GM18868 (cell line): Measurements from ENCODE around the gene SHANK1.

ENCODE experiments used
- ATAC-seq: cut with Tn5 transposase; IDR thresholded peaks from one replicate; pipeline ENCODE4 v1.9.1; 2021; ENCODE audit warnings: mild to moderate bottlenecking, moderate library complexity; ENCODE audit not compliant: unreplicated experiment

SHANK1 gene

DNA sequence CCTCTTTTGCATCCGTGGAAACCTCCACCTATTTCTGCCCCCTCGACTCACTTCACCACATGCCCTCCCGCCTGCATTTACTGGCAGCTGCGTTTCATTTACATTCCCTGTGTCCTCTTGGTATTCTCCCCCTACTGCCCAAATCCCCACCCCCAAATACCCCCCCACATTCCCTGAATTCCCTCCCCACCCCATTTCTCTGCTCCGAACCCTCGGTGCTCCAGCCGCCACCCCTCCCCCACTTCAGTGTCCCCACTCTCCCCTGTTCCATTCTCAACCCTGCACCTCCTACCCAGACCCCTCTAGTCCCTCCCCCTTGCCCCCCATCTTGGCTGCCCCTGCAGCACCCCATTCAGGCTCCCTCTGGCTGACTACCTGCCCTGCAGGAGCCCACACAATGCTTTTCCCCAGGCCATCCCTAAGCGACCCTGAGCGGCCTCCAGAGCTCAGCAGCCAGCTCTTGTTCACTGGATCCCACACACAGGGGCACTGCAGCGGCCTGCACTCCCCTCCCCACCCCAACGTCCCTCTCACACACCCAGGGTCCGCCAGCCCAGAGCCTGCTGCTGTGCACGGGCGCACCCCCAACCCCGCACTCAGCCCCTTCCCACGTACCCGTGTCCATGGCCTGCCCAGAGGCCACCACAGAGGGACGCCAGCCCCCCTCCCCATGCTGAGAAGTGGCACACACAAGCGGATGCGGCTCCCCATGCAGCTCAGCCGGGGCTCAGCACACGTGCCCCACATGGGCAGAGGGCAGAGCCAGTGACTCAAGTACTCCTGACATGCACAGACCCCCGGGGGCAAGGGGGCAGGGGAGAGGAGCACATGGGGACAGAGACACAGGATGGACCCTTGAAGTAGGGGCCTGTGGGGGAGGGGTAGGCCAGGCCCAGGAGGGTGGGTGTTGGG is 26.3 kb downstream of the SHANK1 start:
- no peak for ATAC-seq

DNA sequence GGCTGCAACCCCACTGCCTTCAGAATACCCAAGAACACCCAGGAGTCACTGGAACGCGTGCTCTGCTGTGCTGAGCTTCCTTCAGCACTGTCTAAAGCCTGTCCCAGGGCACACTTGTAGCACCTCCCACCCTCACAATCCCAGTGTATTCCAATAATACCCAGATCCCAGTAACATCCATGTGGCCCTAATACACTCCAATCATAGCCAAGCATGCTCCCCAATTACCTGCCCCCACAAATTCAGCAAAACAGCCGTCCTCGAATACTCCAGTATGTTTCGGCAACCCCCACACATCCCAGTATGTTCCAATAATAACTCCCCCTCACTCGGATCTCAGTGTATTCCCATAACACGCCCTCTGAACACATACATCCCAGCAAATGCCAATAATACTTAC is 29.2 kb downstream of the SHANK1 start:
- no peak for ATAC-seq

DNA sequence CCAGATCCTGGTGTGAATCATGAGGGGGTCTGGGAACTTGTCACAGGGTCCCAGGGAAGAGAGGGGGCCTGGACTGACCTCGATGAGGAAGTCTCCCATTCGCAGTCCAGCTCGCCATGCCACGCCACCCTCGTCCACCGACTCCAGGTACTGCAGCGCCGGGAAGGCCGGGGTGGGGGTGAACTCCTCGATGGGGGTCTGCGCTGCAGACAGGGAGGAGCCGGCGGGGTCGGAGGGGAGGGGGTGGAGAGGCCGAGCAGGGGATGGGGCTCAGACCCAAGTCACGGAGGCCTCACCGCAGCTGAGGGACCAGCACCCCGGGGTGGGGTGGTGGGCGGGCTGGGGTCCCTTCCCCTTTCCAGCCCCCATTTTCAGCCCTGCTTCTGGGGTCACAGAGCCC is 30.8 kb downstream of the SHANK1 start:
- no peak for ATAC-seq

DNA sequence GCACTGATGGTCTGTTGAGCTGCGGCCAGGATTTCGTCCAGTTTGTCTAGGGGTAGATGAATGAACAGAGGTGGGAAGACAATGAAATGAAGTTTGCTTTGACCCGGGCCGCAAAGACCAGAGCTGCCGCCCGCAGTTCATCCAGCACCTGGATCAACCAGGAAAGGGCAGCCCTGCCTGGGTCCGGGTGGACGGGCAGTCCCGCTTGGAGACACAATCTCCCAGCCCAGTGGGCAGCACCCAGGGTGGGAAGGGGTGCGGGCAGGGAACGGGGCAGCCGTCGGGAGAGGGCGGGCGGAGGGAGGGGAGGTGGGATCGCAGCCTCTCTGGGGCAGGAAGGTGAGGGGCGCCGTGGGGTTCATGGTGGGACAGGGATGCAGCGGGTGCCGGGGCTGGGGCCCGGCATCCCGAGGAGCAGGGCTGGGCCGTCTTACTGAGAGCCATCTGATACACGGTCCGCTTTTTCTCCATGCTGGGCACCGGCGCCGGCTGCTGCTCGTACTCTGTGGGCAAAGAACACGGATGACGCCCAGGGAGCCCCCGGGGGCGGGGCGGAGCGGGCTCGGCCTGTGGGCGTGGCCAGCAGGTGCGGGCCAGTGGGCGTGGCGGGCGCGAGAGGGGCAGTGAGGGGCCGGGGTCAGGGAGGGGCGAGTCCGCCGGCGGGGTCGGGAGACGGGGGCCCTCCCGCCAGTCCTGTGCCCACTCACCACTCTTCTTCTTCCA is 33.1 kb downstream of the SHANK1 start:
- no peak for ATAC-seq

DNA sequence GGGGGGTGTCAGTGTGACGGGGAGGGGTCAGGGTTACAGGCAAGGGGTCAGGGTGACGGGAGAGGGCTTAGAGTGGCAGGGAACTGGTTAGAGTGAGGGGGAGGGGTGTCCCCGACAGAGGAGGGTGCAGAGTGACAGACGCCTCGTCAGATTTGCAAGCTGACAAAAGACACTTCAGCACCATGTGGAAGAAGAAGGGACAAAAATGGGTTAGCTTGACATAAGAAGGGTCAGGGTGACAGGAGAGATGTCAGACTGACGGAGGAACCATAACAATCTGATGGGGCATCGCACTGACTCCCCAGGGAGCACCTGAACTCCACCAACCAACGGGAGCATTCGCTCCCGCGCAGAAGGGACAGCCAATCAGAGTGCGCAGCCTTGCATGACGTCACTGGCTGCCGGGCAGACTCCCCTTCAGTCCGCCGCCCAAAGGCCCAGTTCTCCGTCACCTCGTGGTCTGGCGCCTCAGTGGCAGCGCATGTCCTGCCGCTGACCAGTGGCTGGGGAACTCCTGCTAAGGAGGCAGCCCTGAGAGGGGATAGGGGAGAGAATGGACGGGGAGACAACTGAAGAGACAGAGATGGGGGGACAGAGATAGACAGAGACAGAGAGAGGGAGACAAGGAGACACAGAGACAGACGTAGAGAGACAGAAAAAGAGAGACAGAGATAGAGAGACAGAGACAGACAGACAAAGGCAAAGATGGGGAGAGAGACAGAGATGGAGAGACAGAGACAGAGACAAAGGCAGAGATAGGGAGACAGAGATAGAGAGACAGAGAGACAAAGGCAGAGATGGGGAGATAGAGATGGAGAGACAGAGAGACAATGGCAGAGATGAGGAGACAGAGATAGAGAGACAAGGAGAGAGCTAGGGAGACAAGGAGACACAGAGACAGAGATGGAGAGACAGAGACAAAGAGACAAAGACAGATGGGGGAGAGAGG is 40.2 kb downstream of the SHANK1 start:
- ATAC-seq, result no peak

DNA sequence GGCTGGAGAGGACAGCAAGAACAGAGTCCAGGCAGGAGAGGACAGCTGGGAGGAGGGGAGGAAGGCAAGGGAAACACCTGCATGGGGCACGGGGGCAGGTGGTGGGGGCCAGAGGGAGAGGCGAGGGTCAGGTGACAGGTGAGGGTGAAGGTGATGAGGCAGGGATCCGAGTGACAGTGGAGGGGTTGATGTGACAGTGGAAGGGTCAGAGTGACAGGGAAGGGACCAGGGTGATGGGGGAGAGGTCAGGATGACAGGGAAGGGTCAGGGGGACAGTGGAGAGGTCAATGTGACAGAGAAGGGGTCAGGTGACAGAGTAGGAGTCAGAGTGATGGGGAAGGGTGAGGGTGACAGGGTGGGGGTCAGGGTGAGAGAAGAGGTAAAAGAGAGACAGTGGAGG is 41.3 kb downstream of the SHANK1 start:
- no peak for ATAC-seq

DNA sequence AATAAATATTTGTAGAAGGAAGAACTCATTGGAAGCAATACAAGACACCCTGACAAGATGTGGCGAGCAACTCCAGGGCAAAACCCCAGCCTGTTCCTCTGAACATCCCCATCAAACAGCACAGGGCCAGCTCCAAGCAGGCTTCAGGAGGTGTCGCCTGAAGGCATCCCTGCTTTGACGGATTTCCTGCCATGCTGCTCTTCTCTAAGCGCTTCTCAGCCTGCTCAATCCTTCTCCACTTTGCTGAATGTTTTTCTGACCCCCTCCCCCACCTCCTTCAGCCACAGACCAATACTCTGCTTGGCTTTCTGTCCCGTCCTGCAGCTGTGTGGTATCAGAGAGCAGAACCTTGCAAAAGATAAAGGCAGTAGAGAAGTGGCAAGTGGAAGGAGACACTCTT is 42.0 kb downstream of the SHANK1 start:
- ATAC-seq, result no peak

DNA sequence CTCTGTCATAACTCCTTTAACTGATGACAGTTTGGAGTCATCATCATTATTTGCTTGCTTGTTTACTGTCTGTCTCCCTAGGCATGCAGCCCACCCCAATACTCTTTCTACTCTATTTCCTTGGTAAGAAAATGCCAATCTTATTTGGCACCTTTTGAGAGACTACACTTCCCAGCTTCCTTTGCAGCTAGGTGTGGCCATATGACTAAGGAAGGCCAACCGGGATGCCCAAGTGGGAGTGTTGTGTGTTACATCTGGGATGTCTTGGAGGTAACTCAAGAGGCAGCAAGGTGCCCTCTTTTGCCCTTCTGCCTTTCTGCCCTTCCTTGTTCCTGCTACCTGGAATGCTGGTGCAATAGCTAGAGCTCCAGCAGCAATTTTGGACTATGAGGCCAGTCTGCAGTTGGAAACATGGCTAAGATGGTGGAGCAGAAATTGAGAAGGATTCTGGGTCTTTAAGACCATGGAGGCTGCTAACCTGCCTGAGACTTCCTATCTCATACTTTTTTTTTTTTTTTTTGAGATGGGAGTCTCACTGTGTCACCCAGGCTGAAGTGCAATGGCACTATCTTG is 42.9 kb downstream of the SHANK1 start:
- ATAC-seq, result no peak

DNA sequence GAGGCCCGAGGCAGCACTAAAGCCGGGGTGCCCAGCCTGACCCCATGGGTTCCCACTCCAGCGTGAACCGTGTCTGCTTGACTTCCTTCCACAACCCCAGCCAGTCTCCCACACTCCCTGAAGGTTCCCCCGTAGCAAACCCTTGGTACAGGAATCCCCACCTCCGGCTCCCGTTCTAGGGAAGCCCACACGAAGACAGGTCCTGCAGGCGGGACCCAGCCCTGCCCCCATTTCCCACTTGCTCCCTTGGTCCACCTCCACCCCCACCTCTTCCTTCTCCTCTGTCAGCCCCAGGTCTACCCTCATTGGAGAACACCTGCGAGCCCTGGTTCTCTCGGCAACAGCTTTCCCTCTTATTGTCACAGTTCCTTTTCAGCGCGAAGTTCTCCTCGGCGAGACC is 46.5 kb downstream of the SHANK1 start:
- ATAC-seq, result no peak

DNA sequence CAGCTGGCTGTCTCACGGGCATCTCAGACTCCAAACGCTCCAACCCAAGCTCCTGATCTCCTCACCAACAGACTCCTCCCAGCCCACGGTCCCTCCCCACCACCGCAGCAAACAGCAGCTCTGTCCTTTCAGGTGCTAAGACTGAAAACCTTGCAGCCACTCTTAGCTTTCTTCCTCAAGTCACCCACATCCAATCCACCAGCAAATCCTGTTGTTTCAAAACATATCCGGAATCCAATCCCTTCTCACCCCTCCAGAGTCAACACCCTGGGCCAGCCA is 49.6 kb downstream of the SHANK1 start:
- ATAC-seq, result no peak

DNA sequence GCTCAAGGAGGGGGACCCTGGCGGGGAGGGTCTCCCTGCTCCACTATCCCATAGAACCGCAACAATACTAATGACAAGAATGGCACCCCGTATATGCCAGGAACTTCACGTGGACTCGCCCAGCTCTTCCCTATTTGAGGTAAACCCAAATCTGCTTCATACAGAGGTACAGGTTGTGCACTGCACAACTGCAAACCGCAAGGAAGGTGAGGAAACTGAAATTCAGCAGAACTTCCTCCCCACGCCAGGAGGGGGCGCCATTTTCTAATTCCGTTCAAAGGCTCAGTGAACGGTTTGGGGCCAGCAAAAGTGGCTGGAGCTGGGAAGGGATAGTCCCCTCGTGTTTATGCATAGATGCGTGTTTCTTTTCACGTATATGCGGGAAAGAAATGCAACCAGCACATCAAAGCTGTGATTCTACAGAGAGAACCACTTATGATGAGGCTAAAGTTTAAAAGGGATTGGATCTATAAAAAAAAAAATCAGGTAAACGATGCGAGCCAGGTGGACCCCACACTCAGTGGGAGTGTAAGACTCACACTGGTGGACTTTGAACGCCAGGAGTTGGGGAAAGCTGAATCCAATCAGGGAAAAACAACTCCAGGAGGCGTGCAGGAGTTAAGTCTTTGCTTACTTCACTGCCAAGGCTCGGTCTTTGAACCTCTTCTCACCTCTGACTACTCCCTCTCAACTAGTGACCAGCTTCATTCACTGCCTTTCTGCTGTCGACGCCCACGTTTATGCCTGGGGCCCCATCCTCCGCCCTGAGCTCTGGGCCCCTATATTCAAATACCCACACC is 50.1 kb downstream of the SHANK1 start:
- no peak for ATAC-seq

DNA sequence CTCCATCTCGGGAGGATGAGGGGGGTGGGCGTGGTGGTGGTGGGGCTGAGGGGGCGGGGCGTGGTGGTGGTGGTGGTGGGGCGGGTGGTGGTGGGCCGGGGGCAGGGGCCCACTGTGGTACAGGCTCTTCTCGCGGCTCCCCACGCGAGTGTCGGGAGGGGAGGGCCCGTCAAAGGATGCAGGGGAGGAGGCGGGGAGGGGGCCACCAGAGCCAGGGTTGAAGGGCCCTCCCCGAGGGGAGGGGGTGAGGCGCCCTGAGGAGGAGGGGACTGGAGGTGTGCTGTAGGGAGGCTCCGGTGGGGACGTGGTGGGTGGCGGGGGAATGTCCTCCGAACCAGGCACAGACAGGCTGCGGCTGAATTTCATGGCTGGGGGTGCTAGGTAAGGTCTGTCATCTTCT is 50.7 kb downstream of the SHANK1 start:
- no peak for ATAC-seq

DNA sequence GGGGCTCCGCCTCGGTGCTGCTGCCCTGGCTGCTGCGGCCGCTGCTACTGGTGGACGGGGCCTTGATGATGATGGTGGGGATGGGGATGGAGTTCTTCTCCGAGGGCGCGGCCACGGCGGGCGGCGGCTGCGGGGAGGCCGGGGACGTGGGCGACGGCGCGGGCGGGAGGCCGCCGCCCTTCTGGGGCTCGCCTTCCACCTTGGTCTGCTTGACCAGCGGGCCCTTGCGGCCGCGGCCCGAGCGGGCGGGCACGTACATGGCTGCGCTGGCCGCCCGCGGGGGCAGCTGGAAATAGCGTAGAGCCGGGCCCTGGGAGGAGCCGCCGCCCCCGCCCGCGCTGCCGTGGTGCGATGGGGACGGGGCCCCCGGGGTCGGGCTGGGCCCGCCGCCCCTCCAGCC is 51.2 kb downstream of the SHANK1 start:
- ATAC-seq, result no peak

DNA sequence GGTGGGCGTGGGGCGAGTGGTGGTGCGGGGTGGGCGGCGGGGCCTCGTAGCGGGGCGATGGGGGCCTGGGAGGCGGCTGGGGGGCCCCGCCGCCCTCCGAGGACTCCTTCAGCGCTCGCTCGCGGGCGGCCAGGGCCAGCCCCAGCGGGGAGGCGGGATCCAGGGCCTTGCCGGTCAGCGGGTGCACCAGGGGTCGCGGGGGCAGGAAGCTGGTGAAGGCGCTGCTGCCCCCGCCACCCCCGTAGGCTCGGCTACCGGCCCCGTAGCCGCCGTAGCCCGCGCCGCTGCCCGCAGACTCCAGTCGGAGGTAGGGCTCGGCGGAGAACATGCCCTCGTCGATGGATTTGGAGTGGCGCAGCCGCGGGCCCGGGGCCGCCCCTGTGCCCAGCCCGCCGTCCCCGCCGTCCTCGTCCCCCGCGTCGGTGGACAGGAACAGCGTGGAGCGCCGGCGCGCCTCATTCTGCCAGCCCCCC is 51.8 kb downstream of the SHANK1 start:
- no peak for ATAC-seq

DNA sequence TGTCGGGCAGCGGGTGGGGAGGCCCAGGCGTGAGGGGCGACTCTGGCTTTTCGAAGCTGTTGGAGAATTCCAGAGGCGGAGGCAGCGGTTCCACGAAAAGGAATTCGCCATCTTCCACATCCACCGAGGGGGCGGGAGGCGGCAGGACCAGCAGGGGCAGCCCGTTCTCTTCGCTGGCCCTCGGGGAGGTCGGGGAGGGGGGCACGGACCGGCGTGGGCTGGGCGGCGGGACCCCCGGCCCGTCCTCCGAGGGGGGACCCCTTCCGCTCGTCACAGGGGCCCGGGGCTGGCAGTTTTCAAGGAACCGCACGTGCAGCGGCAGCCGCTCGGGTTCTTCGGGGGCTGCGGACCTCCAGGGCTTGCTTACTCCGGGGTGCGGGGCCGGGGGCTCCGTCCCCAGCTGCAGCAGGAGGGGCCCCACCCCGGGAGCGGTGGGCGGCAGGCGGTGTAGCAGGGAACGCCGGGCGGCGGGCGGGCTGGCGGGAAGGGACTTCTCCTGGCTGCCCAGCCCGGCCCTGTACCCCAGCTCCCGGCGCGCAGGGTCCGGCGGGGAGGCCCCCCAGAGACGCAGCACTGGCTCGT is 52.3 kb downstream of the SHANK1 start:
- ATAC-seq, result no peak

DNA sequence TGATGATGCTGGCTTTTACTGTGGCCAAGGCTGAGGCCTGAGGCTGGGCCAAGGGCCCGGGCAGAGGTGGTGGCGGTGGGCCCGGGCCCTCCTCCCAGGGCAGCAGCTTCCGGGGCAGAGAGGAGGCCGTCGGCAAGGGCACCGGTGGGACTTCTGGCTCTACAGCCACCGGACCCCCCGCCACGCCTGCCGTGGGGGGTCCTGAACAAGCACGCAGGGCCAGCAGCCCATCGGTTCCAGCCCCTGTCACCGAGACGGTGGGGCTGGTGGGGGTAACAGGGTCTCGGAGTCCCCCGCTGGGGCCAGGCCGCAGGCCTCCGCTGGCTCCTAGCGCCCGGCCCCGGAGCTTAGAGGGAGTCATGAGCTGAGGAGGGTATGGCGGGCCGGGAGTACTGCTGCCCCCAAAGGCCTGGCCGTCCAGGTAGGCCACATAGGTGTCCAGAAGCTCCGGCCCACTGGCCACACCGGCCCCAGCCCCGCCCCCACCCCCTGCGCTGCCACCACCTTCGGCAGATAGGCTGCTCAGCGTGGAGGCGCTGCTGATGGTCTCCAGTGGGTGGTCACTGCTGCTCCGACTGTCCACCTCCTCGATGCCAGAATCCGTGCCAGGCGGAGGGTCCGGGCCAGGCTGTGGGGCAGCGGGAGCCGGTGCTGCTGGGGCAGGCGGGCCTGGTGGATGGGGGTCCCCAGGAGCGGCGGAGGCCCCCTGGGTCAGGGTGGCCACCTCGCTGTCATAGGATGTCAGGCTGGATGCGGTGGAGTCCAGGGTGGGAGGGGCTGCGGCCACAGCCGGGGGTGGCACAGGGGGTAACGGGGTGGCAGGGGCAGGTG is 53.0 kb downstream of the SHANK1 start:
- no peak for ATAC-seq

DNA sequence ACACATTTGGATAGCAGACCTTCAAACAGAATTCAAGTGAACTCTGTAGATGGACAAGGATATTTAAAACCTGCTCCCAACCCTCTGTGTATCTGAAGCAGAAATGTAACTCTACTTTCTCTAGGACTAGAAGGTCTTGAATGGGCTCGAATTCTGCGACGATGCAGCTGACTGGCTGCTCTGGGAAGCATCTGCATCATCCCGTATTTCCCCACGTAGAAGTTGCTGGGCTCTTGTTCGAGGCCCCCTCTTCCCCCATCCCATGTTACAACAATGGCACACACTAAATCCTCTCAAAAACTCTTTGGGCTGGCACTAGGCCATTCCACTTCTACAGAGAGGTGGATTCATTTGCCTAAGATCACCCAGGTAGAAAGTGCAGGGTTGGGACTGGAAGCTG is 55.4 kb downstream of the SHANK1 start:
- no peak for ATAC-seq

DNA sequence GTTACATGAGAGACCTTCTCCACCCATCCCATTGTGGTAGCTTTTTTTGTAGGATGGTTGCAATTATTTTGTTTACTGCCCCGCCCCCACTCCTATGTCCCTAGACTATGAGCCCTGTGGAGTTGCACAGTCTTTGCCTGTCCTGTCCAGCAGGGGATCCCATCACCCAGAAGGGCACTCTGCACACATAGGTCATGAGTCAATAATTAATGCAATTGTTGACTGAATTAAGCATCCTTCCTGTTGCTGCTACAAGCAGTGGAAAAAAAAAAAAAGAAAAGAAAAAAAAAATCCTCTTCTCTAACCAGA is 56.2 kb downstream of the SHANK1 start:
- ATAC-seq, result no peak
